ENCODE measurements around the gene PHIP. TPM values are rescaled to one million over a fixed set of nuclear protein-coding genes. Genes with fewer than 3 reads are reported as not detected.

The PHIP gene
- total and polyA plus RNA-seq, 2 of the 8 experiments (the other 6 are each of a cell fraction or from before 2014, with no cell fraction given), result 7.3 to 56.2 TPM

- H2BK12ac ChIP-seq (ENCODE audit: low read depth, low read length), result no peak overlapping the region
- peaks cover 16 to 95% (median 58%) of the 10 kb centered on the region in 4 experiments; a peak in 7 of 8 replicates for H3K36me3 ChIP-seq (ENCODE audit: control insufficient read depth in 2 of 4, insufficient read depth in 4 of 4, low read length in 3 of 4)
- H2BK5ac ChIP-seq (ENCODE audit: low read depth, low read length), result no peak overlapping the region
- no peak overlapping the region for H3K27ac ChIP-seq (ENCODE audit: low read depth, low read length)
- no peak overlapping the region for H3K4me3 ChIP-seq (ENCODE audit: extremely low read depth in 1 of 4, insufficient read depth in 2 of 4, low read depth in 3 of 4, low read length in 4 of 4)
- H3K23ac ChIP-seq (ENCODE audit: insufficient read length), result no peak overlapping the region
- H4K91ac ChIP-seq (replicated peaks; ENCODE audit: insufficient read length, low read length), result no peak overlapping the region
- WGBS, 2 experiments (ENCODE audit: extremely low coverage in 1 of 2, insufficient coverage in 1 of 2, insufficient read length in 1 of 2, insufficient replicate concordance in 2 of 2, low coverage in 1 of 2, low lambda C conversion rate in 2 of 2, missing lambda C conversion rate in 1 of 2), result 94% methylated on average over 4 of the region's 4 CpGs; no CpG with 5 or more reads in 1 of the 2 experiments
- POLR2A ChIA-PET (ENCODE audit: partially characterized antibody), result interaction anchor here (1.1 kb wide), 1 partner anchor 10 kb away, joined by 4 read pairs; no protein-coding TSS in a partner anchor
- no peak overlapping the region for H3K9ac ChIP-seq (replicated peaks in 1 of 4; ENCODE audit: extremely low read depth in 1 of 4, low read depth in 3 of 4, low read length in 3 of 4)
- DNase-seq (ENCODE audit: low read depth in 1 of 2, low spot score in 2 of 2) (no peak), FAIRE-seq (no peak)
- H2AK5ac ChIP-seq (ENCODE audit: low read depth, low read length), result no peak overlapping the region
- peaks cover 0 to 2% of the 10 kb centered on the region in 2 experiments; a peak in 1 of 4 replicates for H3K9me3 ChIP-seq (ENCODE audit: insufficient read depth in 2 of 2, low read depth in 1 of 2, low read length in 1 of 2)
- no peak overlapping the region for H3K4me2 ChIP-seq (ENCODE audit: insufficient read depth in 1 of 2, low read depth in 2 of 2, low read length in 2 of 2)
- no peak overlapping the region for H2BK20ac ChIP-seq (ENCODE audit: low read length)
- H3K27me3 ChIP-seq (replicated peaks in 1 of 4; ENCODE audit: control insufficient read depth in 3 of 4, extremely low read depth in 1 of 4, insufficient read depth in 3 of 4, low read length in 3 of 4), result no peaks in the 10 kb centered on the region
- H3K79me2 ChIP-seq (ENCODE audit: control insufficient read depth in 1 of 2, insufficient read depth in 2 of 2, low read length in 2 of 2), result no peaks in the 10 kb centered on the region
- H3K23me2 ChIP-seq (ENCODE audit: low read depth, low read length), result no peaks in the 10 kb centered on the region
- H3K18ac ChIP-seq (ENCODE audit: extremely low read depth, low read length), result no peak overlapping the region
- no peak overlapping the region for H3K4ac ChIP-seq (replicated peaks; ENCODE audit: insufficient read length, low read depth, low read length)
- no peak overlapping the region for H2BK120ac ChIP-seq (replicated peaks; ENCODE audit: low read depth, low read length)
- no peaks in the 10 kb centered on the region for H3K79me1 ChIP-seq (ENCODE audit: low read depth, low read length)
- CTCF ChIA-PET (ENCODE audit: partially characterized antibody), result interaction anchor here (0.6 kb wide), 1 partner anchor 596 kb away, joined by 3 read pairs; no protein-coding TSS in a partner anchor
- no peak for TF ChIP-seq YY1 (IDR thresholded peaks at IDR 0.05; ENCODE audit: low read depth, low read length)
- no peak for TF ChIP-seq SRF (IDR thresholded peaks at IDR 0.05; ENCODE audit: low read depth, low read length)
- TF ChIP-seq POLR2AphosphoS5 (IDR thresholded peaks at IDR 0.05; ENCODE audit: low read depth, low read length), result no peak
- TF ChIP-seq, protein P1, sequence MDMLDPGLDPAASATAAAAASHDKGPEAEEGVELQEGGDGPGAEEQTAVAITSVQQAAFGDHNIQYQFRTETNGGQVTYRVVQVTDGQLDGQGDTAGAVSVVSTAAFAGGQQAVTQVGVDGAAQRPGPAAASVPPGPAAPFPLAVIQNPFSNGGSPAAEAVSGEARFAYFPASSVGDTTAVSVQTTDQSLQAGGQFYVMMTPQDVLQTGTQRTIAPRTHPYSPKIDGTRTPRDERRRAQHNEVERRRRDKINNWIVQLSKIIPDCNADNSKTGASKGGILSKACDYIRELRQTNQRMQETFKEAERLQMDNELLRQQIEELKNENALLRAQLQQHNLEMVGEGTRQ (IDR thresholded peaks at IDR 0.05; ENCODE audit: low read length), result no peak
- TF ChIP-seq TAF7 (optimal IDR thresholded peaks at IDR 0.05; ENCODE audit: borderline replicate concordance, low read depth, low read length), result no peak
- no peak for TF ChIP-seq CBX8 (IDR thresholded peaks at IDR 0.05; ENCODE audit: borderline replicate concordance, low read depth, low read length)
- no peak for TF ChIP-seq KDM5A (IDR thresholded peaks at IDR 0.05; ENCODE audit: low read length)
- TF ChIP-seq EZH2 (IDR thresholded peaks at IDR 0.05; ENCODE audit: low read depth, low read length, severe bottlenecking), result no peak
- TF ChIP-seq GTF2F1 (IDR thresholded peaks at IDR 0.05; ENCODE audit: borderline replicate concordance, low read depth, low read length), result no peak
- no peak for TF ChIP-seq RXRA (IDR thresholded peaks at IDR 0.05; ENCODE audit: insufficient read depth, low read depth, low read length)
- no peak for TF ChIP-seq RBBP5 (IDR thresholded peaks at IDR 0.05; ENCODE audit: borderline replicate concordance, low read depth, low read length)
- H4K5ac ChIP-seq (ENCODE audit: insufficient read length, low read depth, low read length), result no peak overlapping the region
- no peak overlapping the region for H4K8ac ChIP-seq (ENCODE audit: extremely low read depth, insufficient read depth, low read length)
- H2BK15ac ChIP-seq (ENCODE audit: low read length), result no peak overlapping the region
- no peak overlapping the region for H2AFZ ChIP-seq (ENCODE audit: low read length)
- H3K14ac ChIP-seq (ENCODE audit: insufficient read length), result no peak overlapping the region
- no peaks in the 10 kb centered on the region for H3K4me1 ChIP-seq (replicated peaks in 1 of 4; ENCODE audit: control insufficient read depth in 3 of 4, insufficient read depth in 4 of 4, low read length in 3 of 4)
- H4K20me1 ChIP-seq (replicated peaks in 1 of 2; ENCODE audit: control insufficient read depth in 1 of 2, insufficient read depth in 2 of 2, low read length in 2 of 2), result peaks cover 1 to 3% of the 10 kb centered on the region in 2 experiments
- H3K56ac ChIP-seq (replicated peaks; ENCODE audit: insufficient read length, low read depth, low read length), result no peak overlapping the region
Observed at GRCh38 chr6:78966542-78966941, 111.5 kb downstream of the PHIP start.

Measured in H1 (cell line).